WI38 (cell line): ENCODE results near the gene CIAO3.

ENCODE experiments used
- H3K4me3 ChIP-seq: 2 replicates; pipeline ENCODE4 v1.5.1; 2011; ENCODE audit warnings: low read depth, mild to moderate bottlenecking, control low read depth, low read length
- TF ChIP-seq, protein P1 (sequence below): IDR thresholded peaks from 2 replicates; pipeline ENCODE4 v1.5.1; 2012; ENCODE audit warnings: low read depth, mild to moderate bottlenecking, control low read depth, low read length

CIAO3 gene

GRCh38 chr16:736936-737481 lies 3.8 kb downstream of the CIAO3 start:
- TF ChIP-seq, protein P1, sequence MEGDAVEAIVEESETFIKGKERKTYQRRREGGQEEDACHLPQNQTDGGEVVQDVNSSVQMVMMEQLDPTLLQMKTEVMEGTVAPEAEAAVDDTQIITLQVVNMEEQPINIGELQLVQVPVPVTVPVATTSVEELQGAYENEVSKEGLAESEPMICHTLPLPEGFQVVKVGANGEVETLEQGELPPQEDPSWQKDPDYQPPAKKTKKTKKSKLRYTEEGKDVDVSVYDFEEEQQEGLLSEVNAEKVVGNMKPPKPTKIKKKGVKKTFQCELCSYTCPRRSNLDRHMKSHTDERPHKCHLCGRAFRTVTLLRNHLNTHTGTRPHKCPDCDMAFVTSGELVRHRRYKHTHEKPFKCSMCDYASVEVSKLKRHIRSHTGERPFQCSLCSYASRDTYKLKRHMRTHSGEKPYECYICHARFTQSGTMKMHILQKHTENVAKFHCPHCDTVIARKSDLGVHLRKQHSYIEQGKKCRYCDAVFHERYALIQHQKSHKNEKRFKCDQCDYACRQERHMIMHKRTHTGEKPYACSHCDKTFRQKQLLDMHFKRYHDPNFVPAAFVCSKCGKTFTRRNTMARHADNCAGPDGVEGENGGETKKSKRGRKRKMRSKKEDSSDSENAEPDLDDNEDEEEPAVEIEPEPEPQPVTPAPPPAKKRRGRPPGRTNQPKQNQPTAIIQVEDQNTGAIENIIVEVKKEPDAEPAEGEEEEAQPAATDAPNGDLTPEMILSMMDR: no peak
- no peak overlapping the region for H3K4me3 ChIP-seq

DNA sequence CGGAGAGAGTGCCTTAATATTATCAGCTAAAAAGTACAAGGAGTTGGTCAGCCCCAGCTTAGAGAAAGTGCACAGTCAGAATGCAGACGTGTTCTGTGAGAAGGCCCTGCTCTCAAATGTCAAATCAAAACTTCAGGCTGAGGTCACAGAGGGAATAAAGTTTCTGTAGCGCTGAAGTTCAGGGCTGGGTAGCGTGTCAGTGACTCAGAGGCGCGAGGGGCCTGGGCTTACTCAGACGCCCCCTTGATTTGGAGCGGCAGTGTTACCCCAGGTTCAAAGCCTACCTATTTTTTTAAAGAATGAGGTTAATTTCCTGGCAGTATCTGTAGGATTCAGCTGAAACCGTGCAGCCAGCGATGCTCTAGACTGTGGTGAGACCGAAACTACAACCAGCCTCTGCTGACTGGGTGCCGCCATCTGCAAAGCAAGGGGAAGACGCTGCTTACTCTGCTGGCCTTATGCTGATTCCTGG lies 4.8 kb downstream of the CIAO3 start:
- H3K4me3 ChIP-seq: no peak overlapping the region
- TF ChIP-seq, protein P1: no peak

GRCh38 chr16:734981-735881 lies 5.6 kb downstream of the CIAO3 start:
- no peak overlapping the region for H3K4me3 ChIP-seq
- TF ChIP-seq, protein P1: no peak

DNA sequence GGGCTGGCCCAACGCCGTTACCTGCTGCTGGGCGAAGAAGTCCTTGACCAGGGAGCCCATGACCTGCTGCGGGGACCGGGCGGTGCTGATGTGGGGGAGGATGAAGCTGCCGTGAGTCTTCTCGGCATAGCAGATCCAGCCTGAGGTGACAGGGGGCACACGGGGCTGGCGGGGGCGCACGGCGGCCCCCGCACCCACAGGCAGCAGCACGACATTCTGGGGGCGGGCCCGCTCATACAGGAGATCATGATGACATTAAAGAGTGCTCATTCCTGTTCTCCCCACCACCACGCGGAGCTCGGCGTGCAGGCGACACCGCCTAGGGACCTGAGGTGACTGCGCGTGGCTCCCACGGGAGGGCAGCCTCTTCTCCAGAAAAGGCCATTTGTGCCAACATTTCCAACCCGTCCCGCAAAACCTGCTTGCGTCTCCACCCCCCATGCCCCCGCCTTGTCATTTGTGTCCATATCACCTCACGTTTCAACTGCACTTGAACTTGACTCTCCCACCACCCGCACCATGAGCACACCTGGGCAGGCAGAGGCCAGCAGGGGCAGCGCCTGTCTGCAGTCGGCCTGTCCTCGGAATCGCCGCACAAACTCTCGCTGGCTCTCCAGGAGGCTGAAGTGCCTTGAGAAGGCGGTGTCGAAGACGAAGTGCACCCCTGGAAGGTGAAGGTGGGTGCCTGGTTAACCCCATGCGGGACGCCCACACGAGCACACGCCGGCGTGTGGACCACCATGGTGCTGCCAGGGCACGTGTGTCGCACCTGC lies 6.4 kb downstream of the CIAO3 start:
- TF ChIP-seq, protein P1: no peak
- H3K4me3 ChIP-seq: no peak overlapping the region

- TF ChIP-seq, protein P1: peak; percentile 22; the same call in 1 of the 2 replicates
- H3K4me3 ChIP-seq: no peak overlapping the region
Observed at GRCh38 chr16:733382-734207, 7.2 kb downstream of the CIAO3 start.

- TF ChIP-seq, protein P1: no peak
- no peak overlapping the region for H3K4me3 ChIP-seq
Observed at GRCh38 chr16:732936-733335, 7.9 kb downstream of the CIAO3 start.
